Hepatocyte (in vitro differentiated cells): ENCODE measurements around the gene IL11RA. TPM values are rescaled to one million over a fixed set of nuclear protein-coding genes. Genes with fewer than 3 reads are reported as not detected.

Experiments used
- DNase-seq: peaks from one replicate; pipeline ENCODE4 v3.0.0-alpha.2; 2016; ENCODE audit warnings: low spot score
- H2AFZ ChIP-seq: fragments of 200-600 bp; sonication (generic); 2 replicates; pipeline ENCODE4 v1.6.0; 2016; ENCODE audit warnings: antibody characterized with exemption, mild to moderate bottlenecking
- H3K27ac ChIP-seq: fragments of 200-600 bp; sonication (generic); 2 replicates; pipeline ENCODE4 v1.5.1; 2016; ENCODE audit warnings: mild to moderate bottlenecking
- H3K27me3 ChIP-seq: fragments of 200-600 bp; sonication (generic); 2 replicates; pipeline ENCODE4 v1.6.1; 2016
- H3K36me3 ChIP-seq: fragments of 200-600 bp; sonication (generic); replicated peaks from 2 replicates; pipeline ENCODE4 v1.5.1; 2016; ENCODE audit warnings: low read depth; ENCODE audit not compliant: insufficient read depth
- H3K4me1 ChIP-seq: fragments of 200-600 bp; sonication (generic); 2 replicates; pipeline ENCODE4 v1.5.1; 2016; ENCODE audit warnings: mild to moderate bottlenecking, moderate library complexity; ENCODE audit not compliant: insufficient read depth
- H3K4me2 ChIP-seq: fragments of 200-600 bp; sonication (generic); 2 replicates; pipeline ENCODE4 v1.6.0; 2016
- H3K4me3 ChIP-seq: fragments of 200-600 bp; sonication (generic); 2 replicates; pipeline ENCODE4 v1.5.1; 2016; ENCODE audit warnings: mild to moderate bottlenecking
- H3K79me2 ChIP-seq: fragments of 200-600 bp; sonication (generic); 2 replicates; pipeline ENCODE4 v1.6.0; 2017; ENCODE audit warnings: mild to moderate bottlenecking
- H3K9me2 ChIP-seq: fragments of 200-600 bp; sonication (generic); replicated peaks from 2 replicates; pipeline ENCODE4 v1.6.0; 2017; ENCODE audit warnings: mild to moderate bottlenecking; ENCODE audit not compliant: insufficient read depth
- H3K9me3 ChIP-seq: fragments of 200-600 bp; sonication (generic); 2 replicates; pipeline ENCODE4 v1.5.1; 2016; ENCODE audit warnings: low read depth, mild to moderate bottlenecking
- H4K20me1 ChIP-seq: fragments of 200-600 bp; sonication (generic); 2 replicates; pipeline ENCODE4 v1.6.0; 2016; ENCODE audit warnings: mild to moderate bottlenecking; ENCODE audit not compliant: insufficient read depth, poor library complexity, severe bottlenecking
- EZH2 ChIP-seq: fragments of 200-600 bp; sonication (generic); IDR thresholded peaks from 2 replicates; pipeline ENCODE4 v1.6.1; 2016; ENCODE audit warnings: antibody characterized with exemption, mild to moderate bottlenecking, borderline replicate concordance
- EZH2phosphoT487 ChIP-seq: fragments of 200-600 bp; sonication (generic); IDR thresholded peaks from one replicate; pipeline ENCODE4 v1.6.1; 2018; ENCODE audit warnings: antibody characterized with exemption, mild to moderate bottlenecking, low read depth, moderate library complexity; ENCODE audit not compliant: unreplicated experiment, severe bottlenecking
- WGBS: methylation state at CpG from one replicate; pipeline ENCODE4 v1.1.6; 2016; ENCODE audit warnings: low lambda C conversion rate; ENCODE audit errors: missing lambda C conversion rate; 5-methylcytosine and 5-hydroxymethylcytosine counted together
- polyA plus RNA-seq: library from polyadenylated mRNA; unstranded; fragments of >200 nt; fragmentation: Nextera tagmentation; extraction: Ambion mirVana; gene quantifications from 2 replicates; pipeline ENCODE4 v1.2.1, GENCODE V29; 2016
- total RNA-seq: library from RNA; depleted of rRNA; stranded (reverse); fragments of >200 nt; gene quantifications from 2 replicates; pipeline ENCODE4 v1.2.3, GENCODE V29; 2014
- TF ChIP-seq, protein P1 (sequence below): fragments of 200-600 bp; sonication (generic); IDR thresholded peaks from 2 replicates; pipeline ENCODE4 v1.5.1; 2016; ENCODE audit warnings: antibody characterized with exemption, mild to moderate bottlenecking; ENCODE audit not compliant: poor library complexity

Gene IL11RA
- total and polyA plus RNA-seq, 2 experiments from 2014 or later: 74.6 to 97.2 TPM

GRCh38 chr9:34686732-34687131 lies 34.7 kb downstream of the IL11RA start:
- H3K36me3 ChIP-seq: no peaks in the 10 kb centered on the region
- no peaks in the 10 kb centered on the region for H3K9me2 ChIP-seq
- TF ChIP-seq EZH2 (no peak), EZH2phosphoT487 (no peak)
- TF ChIP-seq, protein P1, sequence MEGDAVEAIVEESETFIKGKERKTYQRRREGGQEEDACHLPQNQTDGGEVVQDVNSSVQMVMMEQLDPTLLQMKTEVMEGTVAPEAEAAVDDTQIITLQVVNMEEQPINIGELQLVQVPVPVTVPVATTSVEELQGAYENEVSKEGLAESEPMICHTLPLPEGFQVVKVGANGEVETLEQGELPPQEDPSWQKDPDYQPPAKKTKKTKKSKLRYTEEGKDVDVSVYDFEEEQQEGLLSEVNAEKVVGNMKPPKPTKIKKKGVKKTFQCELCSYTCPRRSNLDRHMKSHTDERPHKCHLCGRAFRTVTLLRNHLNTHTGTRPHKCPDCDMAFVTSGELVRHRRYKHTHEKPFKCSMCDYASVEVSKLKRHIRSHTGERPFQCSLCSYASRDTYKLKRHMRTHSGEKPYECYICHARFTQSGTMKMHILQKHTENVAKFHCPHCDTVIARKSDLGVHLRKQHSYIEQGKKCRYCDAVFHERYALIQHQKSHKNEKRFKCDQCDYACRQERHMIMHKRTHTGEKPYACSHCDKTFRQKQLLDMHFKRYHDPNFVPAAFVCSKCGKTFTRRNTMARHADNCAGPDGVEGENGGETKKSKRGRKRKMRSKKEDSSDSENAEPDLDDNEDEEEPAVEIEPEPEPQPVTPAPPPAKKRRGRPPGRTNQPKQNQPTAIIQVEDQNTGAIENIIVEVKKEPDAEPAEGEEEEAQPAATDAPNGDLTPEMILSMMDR: no peak
- no peak overlapping the region for H3K27ac ChIP-seq
- no peaks in the 10 kb centered on the region for H3K27me3 ChIP-seq
- H4K20me1 ChIP-seq: no peaks in the 10 kb centered on the region
- no peak for DNase-seq
- H2AFZ ChIP-seq: no peak overlapping the region
- no peaks in the 10 kb centered on the region for H3K4me1 ChIP-seq
- H3K9me3 ChIP-seq: no peaks in the 10 kb centered on the region
- no peak overlapping the region for H3K4me2 ChIP-seq
- no peak overlapping the region for H3K4me3 ChIP-seq
- 65% methylated on average over 1 of the region's 1 CpG for WGBS
- no peaks in the 10 kb centered on the region for H3K79me2 ChIP-seq

- Histone ChIP-seq H3K4me3 (no peak overlapping the region), H3K4me2 (no peak overlapping the region), H3K27me3 (no peaks in the 10 kb centered on the region), H3K9me2 (no peaks in the 10 kb centered on the region), H3K79me2 (no peaks in the 10 kb centered on the region), H2AFZ (no peak overlapping the region), H4K20me1 (no peaks in the 10 kb centered on the region), H3K27ac (no peak overlapping the region), H3K9me3 (no peaks in the 10 kb centered on the region), H3K4me1 (no peaks in the 10 kb centered on the region), H3K36me3 (no peaks in the 10 kb centered on the region)
- TF ChIP-seq, protein P1: no peak
- TF ChIP-seq EZH2 (no peak), EZH2phosphoT487 (no peak)
- 92% methylated on average over 10 of the region's 10 CpGs for WGBS
- DNase-seq: no peak
Observed at GRCh38 chr9:34687276-34688030, 35.5 kb downstream of the IL11RA start.

GRCh38 chr9:34688329-34689115 lies 36.5 kb downstream of the IL11RA start:
- Histone ChIP-seq H3K9me3 (no peaks in the 10 kb centered on the region), H3K9me2 (no peaks in the 10 kb centered on the region), H2AFZ (no peak overlapping the region), H4K20me1 (no peaks in the 10 kb centered on the region), H3K4me3 (no peak overlapping the region), H3K36me3 (no peaks in the 10 kb centered on the region), H3K27me3 (no peaks in the 10 kb centered on the region), H3K4me2 (no peak overlapping the region), H3K27ac (no peak overlapping the region), H3K79me2 (no peaks in the 10 kb centered on the region), H3K4me1 (no peaks in the 10 kb centered on the region)
- no peak for DNase-seq
- TF ChIP-seq, protein P1: no peak
- TF ChIP-seq EZH2 (no peak), EZH2phosphoT487 (no peak)
- 80% methylated on average over 5 of the region's 5 CpGs for WGBS
